Measurements from ENCODE around the gene RBM17.

DNA sequence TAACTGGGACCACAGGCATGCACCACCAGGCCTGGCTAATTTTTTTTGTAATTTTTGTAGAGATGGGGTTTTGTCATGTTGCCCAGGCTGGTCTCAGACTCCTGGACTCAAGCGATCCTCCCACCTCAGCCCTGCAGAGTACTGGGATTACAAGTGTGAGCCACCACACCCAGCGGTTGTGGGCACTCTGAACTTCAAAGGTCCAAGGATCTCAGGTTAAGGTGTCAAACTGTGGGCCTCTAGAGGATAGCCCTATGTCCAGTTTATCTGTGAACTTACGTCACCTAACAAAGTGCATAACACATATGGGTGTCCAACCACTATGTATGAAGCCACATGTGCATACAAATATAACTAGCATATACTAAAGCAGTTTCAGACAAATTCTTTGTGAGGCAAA, 23.4 kb upstream of the RBM17 start:
- no peak for TF ChIP-seq TCF7L2 (IDR thresholded peaks at IDR 0.05; ENCODE audit: borderline replicate concordance, extremely low read depth, insufficient read depth, insufficient read length)
- TF ChIP-seq EZH2phosphoT487 (IDR thresholded peaks at IDR 0.05; ENCODE audit: borderline replicate concordance): no peak
- TF ChIP-seq POLR2A (IDR thresholded peaks at IDR 0.05; ENCODE audit: borderline replicate concordance, extremely low read depth, insufficient read depth, insufficient read length): no peak
- TF ChIP-seq CTCF (IDR thresholded peaks at IDR 0.05 in 2 of 3, conservative IDR thresholded peaks at IDR 0.05 in 1 of 3; ENCODE audit: borderline replicate concordance in 1 of 3, insufficient read depth in 1 of 3, low read depth in 2 of 3, low read length in 2 of 3): no peak
- TF ChIP-seq POLR2AphosphoS5 (IDR thresholded peaks at IDR 0.05; ENCODE audit: low read depth, low read length): no peak
- no peak for TF ChIP-seq ZBTB33 (IDR thresholded peaks at IDR 0.05; ENCODE audit: extremely low read depth, insufficient replicate concordance, low read length)
- TF ChIP-seq RAD21 (IDR thresholded peaks at IDR 0.05; ENCODE audit: low read depth): no peak
- no peak for TF ChIP-seq JUND (IDR thresholded peaks at IDR 0.05)
- TF ChIP-seq CBX3 (IDR thresholded peaks at IDR 0.05; ENCODE audit: low read depth): no peak

Measured in HCT116 (cell line).